NCI-H2171 (cell line): ENCODE results near the gene NHLH1.
"Not testable (repeated sequence)": the region's sequence is repeated elsewhere in the genome, so short reads cannot be mapped to it uniquely, and the experiment has no call there.

Experiments used
- DNase-seq: peaks from one replicate; lab custom pipeline; 2025; lab: John Stamatoyannopoulos, UW

NHLH1 gene

DNA sequence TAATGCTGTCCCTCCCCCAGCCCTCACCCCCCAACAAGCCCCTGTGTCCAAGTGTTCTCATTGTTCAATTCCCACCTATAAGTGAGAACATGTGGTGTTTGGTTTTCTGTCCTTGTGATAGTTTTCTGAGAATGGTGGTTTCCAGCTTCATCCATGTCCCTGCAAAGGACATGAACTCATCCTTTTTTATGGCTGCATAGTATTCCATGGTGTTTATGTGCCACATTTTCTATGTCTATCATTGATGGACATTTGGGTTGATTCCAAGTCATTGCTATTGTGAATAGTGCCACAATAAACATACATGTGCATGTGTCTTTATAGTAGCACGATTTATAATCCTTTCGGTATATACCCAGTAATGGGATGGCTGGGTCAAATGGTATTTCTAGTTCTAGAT, 17.9 kb downstream of the NHLH1 start:
- not testable (repeated sequence) for DNase-seq

DNA sequence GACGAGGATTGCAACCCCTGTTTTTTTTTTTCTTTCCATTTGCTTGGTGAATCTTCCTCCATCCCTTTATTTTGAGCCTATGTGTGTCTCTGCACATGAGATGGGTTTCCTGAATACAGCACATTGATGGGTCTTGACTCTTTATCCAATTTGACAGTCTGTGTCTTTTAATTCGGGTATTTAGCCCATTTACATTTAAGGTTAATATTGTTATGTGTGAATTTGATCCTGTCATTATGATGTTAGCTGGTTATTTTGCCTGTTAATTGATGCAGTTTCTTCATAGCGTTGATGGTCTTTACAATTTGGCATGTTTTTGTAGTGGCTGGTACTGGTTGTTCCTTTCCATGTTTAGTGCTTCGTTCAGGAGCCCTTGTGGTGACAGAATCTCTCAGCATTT, 21.5 kb downstream of the NHLH1 start:
- not testable (repeated sequence) for DNase-seq

DNA sequence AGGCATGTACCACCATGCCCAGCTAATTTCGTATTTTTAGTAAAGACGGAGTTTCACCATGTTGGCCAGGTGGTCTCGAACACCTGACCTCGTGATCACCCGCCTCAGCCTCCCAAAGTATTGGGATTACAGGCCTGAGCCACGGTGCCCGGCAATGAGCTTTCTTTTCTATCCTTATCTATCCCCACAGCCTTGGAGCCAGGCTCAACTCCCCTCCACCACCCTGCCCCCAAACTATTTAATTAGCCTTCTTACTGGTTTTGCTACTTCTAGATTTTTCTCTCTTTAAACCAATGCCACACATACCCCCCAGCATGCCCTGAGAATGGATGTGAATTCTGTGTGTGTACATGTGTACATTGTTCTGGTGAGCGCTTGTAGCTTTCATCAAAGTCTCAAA, 27.8 kb downstream of the NHLH1 start:
- DNase-seq, result no peak

DNA sequence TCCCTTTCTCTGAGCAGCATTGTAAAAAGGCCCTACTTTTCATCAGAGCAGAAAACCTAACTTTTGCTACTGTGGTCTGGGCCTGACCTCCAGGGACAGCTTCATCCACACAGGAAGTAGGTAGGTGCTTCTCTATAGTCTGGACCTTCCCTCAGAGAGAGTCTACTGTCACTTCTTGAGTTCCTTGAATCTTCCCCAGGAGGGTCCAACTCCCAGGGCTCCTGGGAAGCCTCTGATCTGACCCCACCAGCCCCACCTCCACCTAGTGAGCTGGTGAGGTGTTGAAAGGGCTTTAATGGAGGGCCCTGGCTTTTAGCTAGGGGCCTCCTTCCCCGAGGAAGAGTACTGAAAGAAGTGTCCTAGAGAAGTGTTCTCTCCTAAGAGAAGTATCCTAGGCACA, 30.8 kb downstream of the NHLH1 start:
- no peak for DNase-seq

DNA sequence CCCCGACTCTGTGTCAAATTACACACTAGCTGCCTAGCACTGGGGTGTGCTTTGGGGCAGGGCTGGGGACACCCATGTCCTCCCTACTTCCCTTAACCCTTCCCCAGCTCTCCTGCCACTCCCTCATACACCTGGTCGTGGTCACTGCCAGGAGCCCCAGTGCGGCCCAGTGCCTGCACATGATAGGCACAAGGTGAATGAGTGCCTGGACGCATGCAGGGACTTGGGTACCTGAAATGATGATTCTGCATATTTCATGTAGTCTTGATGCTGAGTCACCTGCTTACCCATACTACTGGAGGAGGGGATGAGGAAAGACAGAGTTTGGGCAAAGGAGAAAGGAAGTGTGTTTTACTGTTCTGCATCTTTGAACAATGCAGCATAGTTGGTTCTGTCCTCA, 32.0 kb downstream of the NHLH1 start:
- DNase-seq, result no peak

DNA sequence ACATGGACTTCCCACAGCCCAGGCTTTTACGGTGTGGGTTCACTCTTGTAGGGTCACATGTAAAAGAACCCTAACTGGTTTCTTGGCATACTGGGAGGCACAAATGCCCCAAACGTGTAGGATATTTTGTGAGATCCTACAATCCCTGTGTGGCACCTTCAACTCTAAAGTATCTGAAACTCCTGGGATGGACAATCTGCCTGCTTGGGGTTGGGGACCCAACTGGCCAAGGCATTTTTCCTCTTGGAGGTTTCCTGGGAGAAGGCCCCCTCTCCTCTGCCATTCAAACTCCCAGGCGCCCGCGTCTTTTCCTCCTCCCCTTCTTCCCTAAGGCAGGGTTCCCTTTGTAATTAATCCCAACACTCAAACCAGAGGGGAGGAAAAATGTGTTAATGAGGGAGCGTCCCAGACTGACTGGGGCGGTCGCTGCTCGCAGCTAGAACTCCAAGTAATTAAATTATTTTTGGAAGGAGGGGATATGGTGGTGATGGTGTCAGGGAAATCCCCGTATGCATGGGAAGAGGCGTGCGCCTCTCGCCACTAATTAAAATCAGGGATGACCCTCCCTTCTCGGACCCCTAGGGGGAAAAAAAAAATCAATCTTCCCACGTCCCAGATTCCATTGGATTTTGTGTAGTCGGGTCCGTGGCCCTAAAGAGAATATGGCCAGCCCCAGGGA, 32.8 kb downstream of the NHLH1 start:
- no peak for DNase-seq

DNA sequence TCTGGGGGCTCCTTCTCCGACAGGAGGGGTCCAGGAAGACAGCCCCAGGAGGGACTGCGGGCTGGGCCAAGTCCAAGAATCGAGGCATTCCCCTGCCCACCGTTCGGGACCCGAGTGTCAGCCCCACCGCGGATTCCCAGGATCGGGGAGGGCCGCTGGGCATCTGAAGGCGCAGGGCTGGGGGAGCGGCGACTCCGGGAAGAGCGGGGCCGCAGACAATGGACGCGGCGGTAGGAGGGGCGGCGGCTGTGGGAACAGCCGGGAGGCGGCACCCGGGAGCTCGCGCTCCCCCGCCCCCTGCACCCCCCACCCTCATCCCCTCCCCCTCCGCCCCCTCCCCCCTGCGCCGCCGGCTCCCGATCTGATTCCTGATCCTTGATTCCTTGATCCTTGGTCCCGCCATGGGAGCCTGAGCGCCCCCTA, 33.4 kb downstream of the NHLH1 start, which contains the start of gene VANGL2:
VANGL2 (plus strand) TSS at position 342 of the 423 bp plus-strand sequence. CDS start 15,274 bp downstream, outside the sequence.
- DNase-seq, result peak; percentile 74

DNA sequence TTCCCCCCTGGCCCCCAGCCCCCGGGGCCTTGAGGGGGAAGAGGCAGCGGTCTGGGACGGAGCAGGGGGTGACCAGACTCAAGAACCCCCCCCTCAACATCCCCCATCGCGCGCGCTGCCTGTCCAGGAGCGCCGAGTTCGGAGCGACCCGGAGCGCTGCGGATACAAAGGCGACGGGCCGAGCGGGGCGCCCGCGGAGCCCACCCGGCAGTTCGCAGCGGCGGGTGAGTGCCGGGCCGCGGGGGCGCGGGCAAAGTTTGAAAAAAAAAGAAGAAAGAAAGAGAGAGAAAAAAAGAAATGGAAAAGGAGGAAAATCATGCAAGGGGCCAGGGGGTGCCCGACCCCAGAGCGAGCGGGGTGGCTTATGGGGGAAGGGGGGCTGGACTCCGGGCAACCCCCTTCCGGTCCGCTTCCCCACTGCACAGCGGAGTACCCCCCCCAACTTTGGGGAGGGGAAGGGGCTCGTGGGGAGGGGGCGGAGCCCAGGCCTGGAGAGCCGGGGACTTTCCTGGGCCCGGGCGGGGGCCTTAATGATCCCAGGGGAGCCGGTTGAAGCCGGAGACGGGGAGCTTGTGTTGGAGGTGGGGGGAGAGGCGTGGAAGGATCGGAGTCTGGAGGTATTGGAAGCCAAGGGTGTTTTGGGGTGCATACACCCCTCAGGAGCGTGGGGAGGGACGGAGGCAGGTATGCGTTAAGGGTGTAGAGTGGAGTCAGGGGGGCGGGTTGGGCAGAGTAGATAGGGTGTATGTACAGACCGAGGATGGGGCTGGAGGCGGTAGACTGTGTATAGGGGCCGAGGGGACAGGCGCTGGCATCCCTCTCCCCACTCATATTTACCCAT, 34.0 kb downstream of the NHLH1 start:
- DNase-seq, result peak; percentile 49

DNA sequence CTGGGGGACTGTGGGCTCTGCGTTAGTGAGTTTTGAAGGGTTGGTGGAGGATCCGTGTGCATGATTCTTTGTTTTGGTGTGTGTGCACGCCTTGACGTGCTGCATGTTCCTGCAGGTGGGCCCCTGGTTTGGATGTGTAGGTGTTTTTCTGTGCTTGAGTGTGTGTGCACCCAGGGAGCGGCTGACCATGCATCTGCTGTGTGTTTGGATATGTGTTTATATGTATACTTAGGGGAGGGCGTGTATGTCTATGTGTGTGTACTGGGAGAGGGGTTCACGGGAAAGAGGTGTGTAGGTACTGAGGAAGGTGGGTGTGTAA, 34.6 kb downstream of the NHLH1 start:
- DNase-seq, result no peak

DNA sequence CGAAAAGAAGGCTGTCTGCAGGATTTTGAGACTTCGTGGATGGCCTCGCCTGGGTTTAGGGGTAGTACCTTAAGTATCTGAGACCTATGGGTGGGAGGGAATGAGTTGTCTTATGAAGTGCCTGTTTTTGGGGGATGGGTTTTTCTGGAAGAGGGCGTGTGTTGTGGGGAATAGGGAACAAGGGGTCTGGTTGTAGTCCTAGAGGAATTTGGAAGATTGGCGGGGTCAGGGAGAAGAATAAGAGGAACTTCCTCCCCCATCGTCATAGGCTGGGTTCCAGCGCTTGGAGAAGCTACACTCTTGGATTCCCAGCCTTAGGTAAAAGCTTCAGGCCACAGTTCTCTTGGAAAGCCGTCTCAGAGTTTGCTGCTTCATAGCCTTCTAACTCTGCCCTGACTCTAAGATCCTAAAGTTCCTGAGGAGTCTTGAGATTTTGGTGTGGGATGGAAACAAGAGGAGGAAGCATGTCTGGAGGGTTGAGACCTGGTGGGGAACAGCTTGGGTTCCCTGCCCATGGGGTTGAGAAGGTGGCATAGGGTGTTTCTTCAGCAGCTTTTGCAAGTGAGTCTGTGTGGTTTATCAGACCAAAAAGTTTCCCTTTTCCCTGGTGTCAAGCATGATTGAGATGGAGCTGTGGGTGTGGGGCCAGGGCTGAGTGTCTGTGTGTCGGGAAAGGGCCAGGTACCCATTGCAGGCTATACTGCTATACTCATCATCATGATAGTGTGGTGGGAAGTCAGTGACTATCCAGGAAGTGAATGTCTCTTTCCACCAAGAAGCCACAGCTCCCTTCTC, 35.3 kb downstream of the NHLH1 start:
- no peak for DNase-seq

DNA sequence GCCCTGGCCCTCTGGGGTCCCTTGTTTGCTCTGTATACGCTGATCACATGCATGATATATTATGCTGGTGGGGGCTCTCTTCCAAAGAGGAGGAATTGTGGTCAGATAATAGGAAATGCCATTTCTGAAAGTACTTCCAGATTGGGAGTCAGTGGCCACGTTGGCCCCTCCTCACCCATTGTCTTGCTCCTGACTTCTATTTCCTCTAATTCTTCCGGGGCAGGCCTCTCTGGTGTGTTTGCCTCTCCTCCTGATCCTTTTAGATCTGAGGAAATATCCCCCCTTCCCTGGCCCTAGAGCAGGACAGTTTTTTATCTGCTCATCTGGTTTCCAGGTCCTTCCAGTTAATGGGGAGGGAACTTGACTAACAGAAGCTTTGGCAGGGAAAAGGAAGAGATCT, 36.4 kb downstream of the NHLH1 start:
- no peak for DNase-seq

DNA sequence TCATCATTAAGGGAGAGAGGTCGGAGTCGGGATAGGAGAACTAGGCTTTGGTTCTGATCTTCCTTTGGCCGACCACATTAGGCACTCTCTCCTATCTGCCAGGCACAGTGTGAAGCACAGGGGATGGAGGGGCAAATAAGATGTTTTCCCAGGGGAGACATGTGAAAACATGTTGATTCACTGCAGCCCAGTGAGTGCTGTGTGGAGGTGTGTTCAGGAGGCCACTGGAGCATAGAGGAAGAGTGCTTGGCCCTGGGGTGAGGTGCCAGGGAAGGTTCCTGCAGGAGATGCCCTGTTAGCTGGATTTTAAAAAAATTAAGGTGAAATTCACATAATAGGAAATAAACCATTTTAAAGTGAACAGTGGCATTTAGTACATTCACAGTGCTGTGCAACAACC, 37.2 kb downstream of the NHLH1 start:
- DNase-seq, result no peak

DNA sequence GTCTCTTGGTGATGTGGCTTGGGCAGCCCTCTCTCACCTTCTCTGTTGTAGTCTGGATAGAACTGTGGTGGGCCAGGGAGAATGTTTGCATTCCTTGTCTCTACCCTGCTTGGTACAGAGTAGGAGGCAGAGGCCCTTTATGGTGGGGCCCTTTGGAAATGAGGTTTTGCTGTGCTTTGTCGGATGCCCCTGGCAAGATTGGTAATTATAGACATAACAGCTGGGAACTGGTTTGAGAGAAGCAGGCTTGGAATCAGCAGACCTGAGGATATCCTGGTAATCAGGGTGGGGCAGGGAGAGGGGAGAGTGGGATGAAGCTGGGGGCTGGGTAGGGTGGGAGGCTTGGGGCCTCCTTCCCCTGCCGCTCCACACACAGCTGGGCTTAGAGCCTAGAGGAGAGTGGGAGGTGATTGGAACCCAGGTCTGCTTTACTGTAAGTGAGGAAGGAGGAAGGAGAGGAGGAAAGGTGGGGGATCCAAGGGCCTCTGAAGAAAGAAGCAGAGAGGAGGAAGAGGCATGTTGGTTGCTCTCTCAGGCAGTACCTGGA, 38.5 kb downstream of the NHLH1 start:
- DNase-seq, result no peak

DNA sequence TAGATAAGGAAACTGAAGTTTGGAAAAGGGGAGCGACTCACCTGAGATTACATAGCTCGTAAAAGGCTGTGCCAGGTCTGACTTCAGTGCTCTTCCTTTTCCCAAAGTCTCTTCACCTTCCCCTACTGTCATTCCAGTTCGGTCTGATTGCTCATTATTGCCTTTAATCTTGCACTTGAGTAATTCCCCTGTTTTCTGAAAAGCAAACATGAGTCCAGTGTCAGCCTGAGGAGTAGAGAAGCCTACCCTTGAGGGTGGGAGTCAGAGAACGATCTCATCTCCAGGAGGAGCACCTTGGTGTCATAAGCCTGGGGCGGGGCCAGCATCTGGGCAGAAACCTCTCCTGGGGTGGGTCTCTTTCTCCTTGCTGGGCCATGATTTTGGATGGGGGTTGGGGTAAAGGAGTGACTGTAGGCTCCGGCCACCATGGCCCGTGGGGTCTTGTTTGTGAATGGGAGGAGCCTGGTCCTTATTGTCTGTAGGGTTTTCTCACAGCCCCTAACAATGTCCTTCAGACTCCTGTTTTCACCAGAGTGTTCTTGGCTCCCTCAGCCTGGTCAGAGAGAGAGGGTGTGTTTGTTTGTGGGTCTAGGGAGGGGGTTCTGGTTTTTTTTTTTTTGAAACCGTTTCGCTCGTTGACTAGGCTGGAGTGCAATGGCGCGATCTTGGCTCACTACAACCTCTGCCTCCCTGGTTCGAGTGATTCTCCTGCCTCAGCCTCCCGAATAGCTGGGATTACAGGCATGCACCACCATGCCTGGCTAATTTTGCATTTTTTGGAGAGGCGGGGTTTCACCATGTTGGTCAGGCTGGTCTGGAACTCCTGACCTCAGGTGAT, 39.5 kb downstream of the NHLH1 start:
- no peak for DNase-seq

DNA sequence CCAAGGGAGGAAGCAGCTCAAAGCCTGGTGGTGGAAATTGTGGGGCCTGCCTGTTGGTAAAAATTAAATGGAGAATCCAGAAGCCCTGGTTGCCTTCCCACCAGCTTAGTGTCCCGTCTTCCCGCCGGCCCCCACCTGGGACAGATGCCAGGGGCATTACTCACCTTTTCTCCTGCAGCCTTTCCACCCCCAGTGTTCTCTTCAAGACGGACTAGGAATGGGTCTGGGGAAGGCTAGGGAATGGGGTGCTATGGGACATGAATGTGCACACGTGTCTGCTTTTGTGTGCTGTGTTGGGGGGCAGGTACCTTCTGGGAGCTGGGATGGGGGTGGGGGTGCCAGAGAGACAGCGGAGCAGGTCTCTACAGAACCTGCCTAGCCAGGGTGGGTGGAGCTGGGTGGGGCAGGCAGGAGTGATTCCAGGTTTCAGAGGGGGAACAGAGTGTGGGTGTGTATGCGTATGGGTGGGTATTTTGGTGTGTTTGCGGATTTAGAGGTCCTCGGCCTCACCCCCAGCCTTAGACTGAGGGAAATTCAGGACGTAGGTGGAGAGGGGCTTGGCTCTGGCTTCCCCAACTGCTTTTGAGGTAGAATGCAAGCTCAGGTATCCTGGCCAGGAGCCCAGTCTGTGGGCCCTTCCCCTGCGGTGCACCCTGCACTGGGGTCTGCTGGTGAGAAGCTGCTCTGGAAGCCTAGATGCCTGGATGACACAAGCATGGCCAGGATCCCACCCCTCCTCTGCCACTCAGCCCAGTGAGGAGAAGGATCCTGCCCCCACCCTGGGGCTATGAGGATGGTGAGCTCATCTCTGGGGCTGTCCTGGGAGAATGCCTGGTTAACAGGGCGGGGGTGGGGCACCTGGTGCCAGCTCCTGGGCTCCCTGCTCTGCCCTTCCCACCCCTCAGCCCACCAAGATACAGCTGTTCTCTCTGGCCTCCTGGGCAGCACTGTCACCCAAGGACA, 41.2 kb downstream of the NHLH1 start:
- no peak for DNase-seq

DNA sequence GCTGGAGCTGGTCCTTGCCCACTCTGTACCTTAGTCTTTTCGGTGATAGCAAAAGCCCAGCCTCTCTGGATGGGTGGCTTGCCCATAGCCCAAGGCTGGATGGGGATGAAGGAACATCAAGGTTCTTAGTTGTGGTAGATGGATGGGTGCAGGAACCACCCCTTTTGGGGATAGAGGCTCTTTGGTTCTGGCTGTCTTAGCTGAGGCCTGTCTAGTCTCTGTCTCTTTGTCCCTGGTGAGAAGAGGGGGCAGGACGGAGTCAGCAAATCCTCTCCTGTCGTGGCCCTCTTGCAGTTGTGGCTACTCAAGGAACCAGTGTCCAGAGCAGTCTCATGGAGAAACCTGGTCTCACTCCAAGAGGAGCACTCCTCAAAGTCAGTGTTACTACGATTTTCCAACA, 42.0 kb downstream of the NHLH1 start:
- DNase-seq, result no peak

DNA sequence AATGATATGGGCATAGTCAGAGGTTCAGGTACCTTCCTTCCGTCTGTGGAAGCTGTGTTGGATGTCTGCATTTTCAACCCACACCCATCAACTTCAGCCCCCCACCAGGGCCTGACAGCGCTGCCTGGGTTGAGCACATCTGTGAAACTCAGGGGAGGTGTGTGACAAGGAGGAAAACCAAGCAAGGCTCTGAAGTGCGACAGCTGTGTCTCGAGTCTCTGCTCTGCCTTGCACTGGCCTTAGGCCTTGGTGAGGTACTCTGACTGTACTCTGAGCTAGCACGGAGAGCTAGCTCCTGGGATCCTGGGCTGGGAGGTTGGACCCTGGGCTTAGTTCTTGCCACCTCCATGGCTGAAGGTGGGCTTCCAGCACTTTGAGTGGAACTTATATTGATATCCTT, 42.6 kb downstream of the NHLH1 start:
- DNase-seq, result no peak

DNA sequence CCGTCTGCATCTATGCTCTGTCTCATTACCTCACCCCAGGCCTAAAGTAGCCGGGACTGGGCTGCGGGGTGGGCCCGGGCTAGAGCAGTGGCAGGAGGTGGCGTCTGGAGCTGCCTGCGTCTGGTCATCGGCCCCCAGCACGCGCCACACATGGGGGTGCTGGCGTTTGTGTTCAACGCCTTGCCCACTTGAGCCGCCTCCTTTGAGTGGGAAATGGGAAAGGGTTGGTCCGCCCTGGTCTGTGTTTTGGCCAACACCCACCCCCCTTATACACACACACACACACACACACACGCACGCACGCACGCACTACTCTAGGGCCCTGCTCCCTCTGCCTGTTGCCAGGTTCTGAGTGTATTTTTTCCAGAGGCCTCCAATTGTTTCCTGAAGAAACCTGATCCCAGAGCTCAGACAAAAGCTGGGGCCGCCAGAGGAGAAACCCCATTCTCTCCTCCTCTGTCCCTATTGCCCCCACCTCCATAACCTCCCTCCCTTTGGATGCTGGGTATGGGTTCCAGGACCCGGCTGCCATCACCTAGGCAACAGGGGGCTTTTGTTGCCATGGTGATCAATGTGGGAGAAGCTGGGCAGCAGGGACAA, 43.6 kb downstream of the NHLH1 start:
- peak; percentile 44 for DNase-seq

DNA sequence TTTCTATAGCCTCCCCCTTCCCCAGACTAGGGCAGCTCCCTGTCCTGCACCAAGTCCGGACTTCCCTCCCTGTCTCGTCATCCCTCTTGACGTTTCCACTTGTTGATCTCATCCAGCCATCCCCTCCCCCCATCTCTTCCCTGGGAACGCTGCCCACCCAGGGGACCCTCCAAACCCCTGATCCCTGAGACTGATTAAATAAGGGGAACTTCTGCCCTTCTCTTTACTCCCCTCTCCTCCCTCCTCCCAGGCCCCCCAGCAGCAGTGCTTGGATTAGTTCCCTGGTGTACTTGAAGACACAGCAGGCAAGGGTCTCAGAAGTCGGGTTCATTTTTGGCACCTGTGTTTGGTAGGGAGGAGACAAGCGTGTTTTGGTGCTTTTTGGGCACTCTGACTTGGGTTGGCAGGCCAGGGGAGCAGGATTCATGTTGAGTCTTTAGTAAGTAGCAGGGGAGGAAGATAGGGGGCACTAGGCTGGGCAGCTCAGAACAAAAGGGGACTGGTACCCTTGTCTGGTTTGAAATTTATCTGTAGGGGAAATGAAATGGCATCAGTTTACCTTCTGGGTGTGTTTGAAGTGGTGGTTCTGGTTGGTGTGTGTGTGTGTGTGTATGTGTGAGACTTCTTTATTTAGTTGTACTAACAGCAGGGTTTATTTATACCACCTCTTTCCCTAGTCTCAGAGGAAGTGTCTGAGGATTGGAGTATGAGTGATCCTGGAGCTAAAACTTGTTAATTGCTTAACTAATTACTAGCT, 44.6 kb downstream of the NHLH1 start:
- no peak for DNase-seq
